ENCODE data around the gene LENG1.

LENG1 gene

DNA sequence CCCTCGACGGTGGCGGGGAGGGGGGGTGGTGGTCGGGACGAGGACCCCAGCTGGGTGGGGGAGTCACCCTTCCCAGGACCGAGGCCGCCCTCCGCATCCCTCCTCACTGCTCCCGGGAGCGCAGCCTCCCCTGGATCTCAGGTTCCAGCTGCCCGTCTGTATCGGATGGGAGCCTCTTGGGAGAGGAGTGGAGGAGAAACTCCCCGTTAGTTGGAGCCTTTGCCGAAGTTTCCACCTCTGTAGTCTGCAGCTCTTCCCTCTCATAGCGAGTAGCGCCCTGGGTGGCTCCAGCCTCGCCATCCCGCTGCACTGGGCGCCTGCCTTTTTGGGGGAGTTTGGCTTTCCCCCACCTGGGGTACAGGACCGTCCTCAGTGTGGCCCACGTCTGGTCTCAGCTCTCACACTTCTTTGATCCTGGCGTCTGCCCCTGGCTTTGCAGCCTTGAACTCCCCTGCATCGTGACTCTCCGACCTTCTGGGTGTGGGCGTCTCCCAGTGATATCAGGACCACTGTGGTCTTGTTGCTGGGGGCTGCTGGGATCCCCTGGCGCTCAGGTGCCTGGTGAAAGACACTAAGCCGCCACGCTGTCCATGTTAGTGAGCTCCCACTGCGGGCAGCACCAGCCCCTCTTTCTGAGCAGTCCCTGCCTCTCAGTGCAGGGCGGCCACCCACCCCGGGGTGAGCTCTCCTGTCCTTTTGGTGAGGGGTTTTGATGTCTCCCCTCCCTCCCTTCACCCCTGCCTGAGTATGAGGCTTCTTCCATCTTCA is 20.8 kb downstream of the LENG1 start:
- Histone ChIP-seq H3K9me3 (no peaks in the 10 kb centered on the region), H3K36me3 (peaks cover 12 to 25% (median 13%) of the 10 kb centered on the region in 3 donors), H3K4me1 (peaks cover 0 to 42% (median 34%) of the 10 kb centered on the region in 4 donors), H3K27ac (peak overlapping the region; percentile 99), H3K4me3 (peak overlapping the region; percentile 83 to 99), H3K27me3 (no peaks in the 10 kb centered on the region)
- intact Hi-C loops (cut with DNase I; ENCODE audit: low total_unique reads): no loop called here
- TF ChIP-seq, protein P1, sequence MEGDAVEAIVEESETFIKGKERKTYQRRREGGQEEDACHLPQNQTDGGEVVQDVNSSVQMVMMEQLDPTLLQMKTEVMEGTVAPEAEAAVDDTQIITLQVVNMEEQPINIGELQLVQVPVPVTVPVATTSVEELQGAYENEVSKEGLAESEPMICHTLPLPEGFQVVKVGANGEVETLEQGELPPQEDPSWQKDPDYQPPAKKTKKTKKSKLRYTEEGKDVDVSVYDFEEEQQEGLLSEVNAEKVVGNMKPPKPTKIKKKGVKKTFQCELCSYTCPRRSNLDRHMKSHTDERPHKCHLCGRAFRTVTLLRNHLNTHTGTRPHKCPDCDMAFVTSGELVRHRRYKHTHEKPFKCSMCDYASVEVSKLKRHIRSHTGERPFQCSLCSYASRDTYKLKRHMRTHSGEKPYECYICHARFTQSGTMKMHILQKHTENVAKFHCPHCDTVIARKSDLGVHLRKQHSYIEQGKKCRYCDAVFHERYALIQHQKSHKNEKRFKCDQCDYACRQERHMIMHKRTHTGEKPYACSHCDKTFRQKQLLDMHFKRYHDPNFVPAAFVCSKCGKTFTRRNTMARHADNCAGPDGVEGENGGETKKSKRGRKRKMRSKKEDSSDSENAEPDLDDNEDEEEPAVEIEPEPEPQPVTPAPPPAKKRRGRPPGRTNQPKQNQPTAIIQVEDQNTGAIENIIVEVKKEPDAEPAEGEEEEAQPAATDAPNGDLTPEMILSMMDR (IDR thresholded peaks at IDR 0.05): no peak
- DNase-seq: no peak

DNA sequence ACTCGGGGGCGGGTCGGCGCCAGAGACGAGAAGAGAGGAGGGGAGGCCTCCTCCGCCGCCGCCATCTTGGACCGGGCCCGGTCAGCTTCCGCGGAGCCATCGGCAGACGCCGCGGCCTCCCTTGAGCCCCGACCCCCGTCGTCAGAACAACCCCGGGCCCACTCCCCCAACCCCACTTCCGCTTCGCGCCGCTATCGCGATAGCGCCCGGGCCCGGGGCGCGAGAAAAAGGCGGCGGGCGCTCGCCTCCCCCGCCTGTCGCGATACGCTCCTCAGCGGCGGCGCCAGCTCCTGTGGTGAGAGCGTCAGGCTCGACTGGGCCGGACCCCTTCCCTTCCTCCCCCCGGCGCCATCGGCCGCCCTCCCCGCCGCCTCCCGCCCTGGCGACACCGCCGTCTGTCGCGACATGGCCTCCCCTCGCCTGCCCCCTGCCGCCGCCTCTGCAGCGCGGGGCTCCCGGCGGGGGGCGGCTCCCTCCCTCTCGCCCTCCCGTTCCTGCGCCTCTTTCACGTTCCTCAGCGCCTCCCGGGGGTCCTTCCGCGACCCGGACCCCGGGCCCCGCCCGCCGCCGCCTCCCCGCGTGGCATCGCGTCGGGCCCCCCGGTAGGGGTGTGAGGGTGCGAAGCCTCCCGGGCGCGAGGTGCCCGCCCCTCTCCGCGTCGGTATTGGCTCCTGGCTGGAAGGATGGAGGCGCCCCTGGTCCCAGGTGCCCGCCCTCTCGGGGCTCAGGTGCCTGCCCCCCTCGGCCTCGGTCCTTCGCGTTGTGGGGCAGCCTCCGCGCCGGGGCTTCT is 21.6 kb downstream of the LENG1 start, which contains the start of gene CNOT3:
Gene CNOT3, plus strand, starts transcription at position 64 of the 790 bp plus-strand sequence. CDS start 5,217 bp downstream, outside the sequence.
- no peak for DNase-seq
- H3K4me1 ChIP-seq: peaks cover 0 to 42% (median 34%) of the 10 kb centered on the region in 4 donors
- H3K4me3 ChIP-seq: peak within 1 kb of the TSS; percentile 83 to 99
- H3K9me3 ChIP-seq: no peaks in the 10 kb centered on the region
- peak within 1 kb of the TSS; percentile 99 for H3K27ac ChIP-seq
- peaks cover 5 to 22% (median 10%) of the 10 kb centered on the region in 3 donors for H3K36me3 ChIP-seq
- H3K27me3 ChIP-seq: no peaks in the 10 kb centered on the region
- TF ChIP-seq, protein P1 (IDR thresholded peaks at IDR 0.05): no peak
- intact Hi-C loops (cut with DNase I; ENCODE audit: low total_unique reads): loop anchor here (2.0 kb wide), 1 partner anchor 21 kb away; the partner anchor contains the start of gene LENG1

DNA sequence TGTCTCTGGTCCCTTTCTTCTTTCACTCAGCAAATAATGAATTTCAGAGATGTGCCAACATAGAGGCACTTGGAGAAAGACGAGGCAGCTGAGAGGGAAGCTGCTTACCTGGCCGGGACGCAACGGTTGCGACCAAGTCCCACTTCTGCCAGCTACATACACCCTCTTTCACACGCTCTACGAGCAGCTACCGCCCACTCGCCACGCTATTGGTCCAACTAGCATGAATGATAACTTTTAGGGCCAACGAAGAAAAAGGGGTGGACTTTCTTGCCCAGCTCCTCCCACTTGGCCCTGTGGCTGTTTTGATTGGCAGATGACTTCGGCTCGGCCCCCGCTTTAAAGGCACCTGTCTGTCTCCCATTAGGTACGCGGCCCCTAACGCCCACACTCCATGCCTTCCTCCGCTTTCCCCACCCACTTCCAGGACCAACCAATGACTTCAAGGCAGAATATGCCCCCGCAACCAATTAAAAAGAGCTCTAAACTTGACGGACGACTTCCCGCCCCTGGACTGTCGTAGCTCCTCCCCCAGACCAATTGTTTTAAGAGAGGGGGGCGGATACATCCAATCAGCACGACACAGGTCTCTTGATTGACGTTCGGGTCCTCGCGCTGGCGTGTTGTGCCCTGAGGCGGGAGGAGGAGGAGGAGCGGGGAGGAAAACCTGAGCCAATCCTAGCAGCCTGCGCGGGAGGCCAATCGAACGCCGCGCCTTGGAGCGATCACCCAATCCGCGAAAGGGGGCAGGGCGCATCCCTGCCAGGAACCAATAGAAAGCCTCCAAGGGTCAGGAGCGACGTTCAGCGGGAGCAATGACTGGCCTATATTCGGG is 22.4 kb downstream of the LENG1 start:
- Histone ChIP-seq H3K9me3 (no peaks in the 10 kb centered on the region), H3K27me3 (no peaks in the 10 kb centered on the region), H3K4me1 (peaks cover 0 to 42% (median 34%) of the 10 kb centered on the region in 4 donors), H3K4me3 (peak overlapping the region; percentile 83 to 99), H3K27ac (peak overlapping the region; percentile 99), H3K36me3 (peaks cover 0 to 23% (median 4%) of the 10 kb centered on the region in 3 donors)
- peak; percentile 99 to 100 for DNase-seq
- TF ChIP-seq, protein P1 (IDR thresholded peaks at IDR 0.05): peak in 1 of 2 experiments; percentile 20
- intact Hi-C loops (cut with DNase I; ENCODE audit: low total_unique reads): loop anchor here (2.0 kb wide), 1 partner anchor 22 kb away; the partner anchor contains the start of gene LENG1

DNA sequence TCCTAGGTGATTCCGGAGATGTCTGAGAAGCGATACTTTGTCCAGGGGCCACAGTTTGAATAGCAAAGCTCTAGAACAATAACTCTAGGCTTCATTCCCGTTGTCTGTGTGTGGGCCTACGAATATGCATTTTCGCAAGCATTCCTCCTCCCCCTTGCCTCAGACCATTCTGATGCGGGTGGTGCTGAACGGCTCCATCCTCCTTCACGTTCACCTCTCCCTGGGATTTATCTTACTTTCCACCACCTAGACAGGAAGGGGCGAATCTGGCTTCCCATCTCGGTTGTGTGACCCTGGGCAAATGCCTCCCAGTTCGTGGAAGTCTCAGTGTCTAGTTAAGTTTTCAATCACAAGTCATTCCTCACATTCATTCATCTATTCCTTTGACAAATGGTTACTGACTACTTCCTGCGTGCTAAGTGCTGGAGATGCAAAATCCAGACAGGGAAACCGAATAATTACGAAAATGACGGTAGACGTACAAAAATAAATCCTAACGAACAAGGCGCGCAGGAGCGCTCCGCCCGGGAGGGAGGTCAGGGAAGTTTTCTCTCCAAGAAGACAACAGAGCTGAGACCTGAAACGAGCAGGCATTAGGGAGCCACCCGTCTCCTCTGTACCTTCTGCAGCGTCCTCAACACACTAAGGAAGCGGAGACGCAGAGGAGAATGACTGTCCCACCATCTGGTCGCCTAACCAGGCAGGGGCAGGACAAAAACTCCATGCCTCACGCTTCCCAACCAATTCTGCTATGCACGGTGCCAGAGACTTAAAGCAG is 23.2 kb downstream of the LENG1 start:
- Histone ChIP-seq H3K36me3 (peaks cover 0 to 32% (median 5%) of the 10 kb centered on the region in 3 donors), H3K9me3 (no peaks in the 10 kb centered on the region), H3K4me1 (peaks cover 0 to 40% (median 33%) of the 10 kb centered on the region in 4 donors), H3K27ac (peak overlapping the region; percentile 48 to 63), H3K4me3 (peak overlapping the region; percentile 36 to 52), H3K27me3 (no peaks in the 10 kb centered on the region)
- TF ChIP-seq, protein P1 (IDR thresholded peaks at IDR 0.05): no peak
- intact Hi-C loops (cut with DNase I; ENCODE audit: low total_unique reads): loop anchor here (2.0 kb wide), 1 partner anchor 23 kb away; the partner anchor contains the start of gene LENG1
- DNase-seq: no peak

All from tibial artery (tissue), 4 donors.